Effector memory CD8-positive, alpha-beta T cell (primary cell): ENCODE data around the gene KCNG4.

Experiments used
- ATAC-seq: fragments of 150-1000 bp; cut with Tn5 transposase; replicated peaks from 2 replicates; pipeline ENCODE4 v1.10.0; 2021; ENCODE audit warnings: mild to moderate bottlenecking, moderate library complexity
- DNase-seq, 3 experiments: peaks; one replicate each; pipeline ENCODE4 v3.0.0; 2021
- H3K27ac Mint-ChIP-seq, 2 donors: one replicate each; pipeline ENCODE4 v1.8.0; 2022; ENCODE audit warnings: mild to moderate bottlenecking in 2 of 2, mixed read lengths in 2 of 2, moderate library complexity in 2 of 2
- H3K27me3 Mint-ChIP-seq, 2 donors: one replicate each; pipeline ENCODE4 v1.8.0; 2022; ENCODE audit warnings: mixed read lengths in 2 of 2
- H3K36me3 Mint-ChIP-seq: one replicate; pipeline ENCODE4 v1.8.0; 2022; ENCODE audit warnings: mild to moderate bottlenecking, moderate library complexity, mixed read lengths; ENCODE audit not compliant: insufficient read depth
- H3K4me1 Mint-ChIP-seq, 2 donors: one replicate each; pipeline ENCODE4 v1.8.0; 2022; ENCODE audit warnings: low read depth in 2 of 2, mixed read lengths in 2 of 2
- H3K4me3 Mint-ChIP-seq, 2 donors: one replicate each; pipeline ENCODE4 v1.8.0; 2022; ENCODE audit warnings: mild to moderate bottlenecking in 2 of 2, mixed read lengths in 2 of 2, moderate library complexity in 2 of 2
- H3K9me3 Mint-ChIP-seq, 2 donors: one replicate each; pipeline ENCODE4 v1.8.0; 2022; ENCODE audit warnings: mixed read lengths in 2 of 2

KCNG4 gene

GRCh38 chr16:84239141-84239769 is 557 bp downstream of the KCNG4 start:
- DNase-seq, result no peak
- Mint-ChIP-seq H3K9me3 (no peaks in the 10 kb centered on the region), H3K36me3 (no peaks in the 10 kb centered on the region), H3K27ac (no peak overlapping the region), H3K27me3 (peaks cover 41 to 90% of the 10 kb centered on the region in 2 donors), H3K4me3 (no peak overlapping the region), H3K4me1 (no peaks in the 10 kb centered on the region)
- no peak for ATAC-seq

- DNase-seq (no peak), ATAC-seq (no peak)
- Mint-ChIP-seq H3K27ac (no peak overlapping the region), H3K36me3 (no peaks in the 10 kb centered on the region), H3K4me1 (no peaks in the 10 kb centered on the region), H3K27me3 (peaks cover 30 to 80% of the 10 kb centered on the region in 2 donors), H3K4me3 (no peak overlapping the region), H3K9me3 (no peaks in the 10 kb centered on the region)
Measured at GRCh38 chr16:84237994-84238750, 1.6 kb downstream of the KCNG4 start.

GRCh38 chr16:84236671-84237070 is 3.1 kb downstream of the KCNG4 start:
- H3K4me3 Mint-ChIP-seq, result no peak overlapping the region
- ATAC-seq, result no peak
- H3K9me3 Mint-ChIP-seq, result no peaks in the 10 kb centered on the region

GRCh38 chr16:84234321-84235241 is 5.2 kb downstream of the KCNG4 start:
- Mint-ChIP-seq H3K4me3 (no peak overlapping the region), H3K4me1 (peaks cover 0 to 2% of the 10 kb centered on the region in 2 donors), H3K27me3 (peaks cover 25 to 74% of the 10 kb centered on the region in 2 donors), H3K27ac (peak overlapping the region in 1 of 2 donors; percentile 44), H3K9me3 (no peaks in the 10 kb centered on the region), H3K36me3 (no peaks in the 10 kb centered on the region)
- DNase-seq (no peak), ATAC-seq (no peak)

More at GRCh38 chr16:84236671-84237070, 3.1 kb downstream of the KCNG4 start:
- no peak for DNase-seq
- Mint-ChIP-seq H3K27me3 (peaks cover 32 to 74% of the 10 kb centered on the region in 2 donors), H3K4me1 (peaks cover 0 to 2% of the 10 kb centered on the region in 2 donors), H3K27ac (no peak overlapping the region), H3K36me3 (no peaks in the 10 kb centered on the region)

GRCh38 chr16:84233748-84234147 is 6.1 kb downstream of the KCNG4 start:
- peak overlapping the region in 1 of 2 donors; percentile 44 for H3K27ac Mint-ChIP-seq
- H3K27me3 Mint-ChIP-seq, result peaks cover 25 to 74% of the 10 kb centered on the region in 2 donors
- no peaks in the 10 kb centered on the region for H3K9me3 Mint-ChIP-seq
- no peaks in the 10 kb centered on the region for H3K36me3 Mint-ChIP-seq
- no peak overlapping the region for H3K4me3 Mint-ChIP-seq
- ATAC-seq (no peak), DNase-seq (no peak)
- peaks cover 0 to 2% of the 10 kb centered on the region in 2 donors for H3K4me1 Mint-ChIP-seq

- DNase-seq (no peak), ATAC-seq (no peak)
- H3K27ac Mint-ChIP-seq, result no peak overlapping the region
- no peaks in the 10 kb centered on the region for H3K36me3 Mint-ChIP-seq
- H3K4me3 Mint-ChIP-seq, result no peak overlapping the region
- peaks cover 24 to 76% of the 10 kb centered on the region in 2 donors for H3K27me3 Mint-ChIP-seq
- peaks cover 0 to 2% of the 10 kb centered on the region in 2 donors for H3K4me1 Mint-ChIP-seq
- H3K9me3 Mint-ChIP-seq, result no peaks in the 10 kb centered on the region
Measured at GRCh38 chr16:84232969-84233368, 6.8 kb downstream of the KCNG4 start.

GRCh38 chr16:84232060-84232459 is 7.8 kb downstream of the KCNG4 start:
- H3K27me3 Mint-ChIP-seq, result peaks cover 30 to 76% of the 10 kb centered on the region in 2 donors
- no peak overlapping the region for H3K27ac Mint-ChIP-seq
- DNase-seq (no peak), ATAC-seq (no peak)
- H3K9me3 Mint-ChIP-seq, result no peaks in the 10 kb centered on the region
- no peaks in the 10 kb centered on the region for H3K36me3 Mint-ChIP-seq
- peaks cover 0 to 2% of the 10 kb centered on the region in 2 donors for H3K4me1 Mint-ChIP-seq
- H3K4me3 Mint-ChIP-seq, result no peak overlapping the region

GRCh38 chr16:84229471-84229870 is 10.3 kb downstream of the KCNG4 start:
- no peak overlapping the region for H3K27ac Mint-ChIP-seq
- H3K36me3 Mint-ChIP-seq, result no peaks in the 10 kb centered on the region

GRCh38 chr16:84228256-84228838 is 11.5 kb downstream of the KCNG4 start:
- Mint-ChIP-seq H3K36me3 (no peaks in the 10 kb centered on the region), H3K4me1 (peaks cover 0 to 2% of the 10 kb centered on the region in 2 donors), H3K4me3 (no peak overlapping the region), H3K27ac (no peak overlapping the region), H3K27me3 (peaks cover 42 to 80% of the 10 kb centered on the region in 2 donors), H3K9me3 (no peaks in the 10 kb centered on the region)
- no peak for ATAC-seq
- DNase-seq, result no peak

More at GRCh38 chr16:84229471-84229870, 10.3 kb downstream of the KCNG4 start:
- no peak for ATAC-seq
- Mint-ChIP-seq H3K9me3 (no peaks in the 10 kb centered on the region), H3K4me1 (peaks cover 0 to 2% of the 10 kb centered on the region in 2 donors), H3K4me3 (no peak overlapping the region), H3K27me3 (peaks cover 42 to 80% of the 10 kb centered on the region in 2 donors)
- DNase-seq, result no peak

- no peaks in the 10 kb centered on the region for H3K36me3 Mint-ChIP-seq
- H3K27me3 Mint-ChIP-seq, result peaks cover 42 to 88% of the 10 kb centered on the region in 2 donors
- H3K27ac Mint-ChIP-seq, result no peak overlapping the region
- no peak overlapping the region for H3K4me3 Mint-ChIP-seq
- ATAC-seq (no peak), DNase-seq (no peak)
- no peaks in the 10 kb centered on the region for H3K9me3 Mint-ChIP-seq
- peaks cover 0 to 2% of the 10 kb centered on the region in 2 donors for H3K4me1 Mint-ChIP-seq
Measured at GRCh38 chr16:84227548-84227947, 12.3 kb downstream of the KCNG4 start.

- Mint-ChIP-seq H3K36me3 (no peaks in the 10 kb centered on the region), H3K9me3 (no peaks in the 10 kb centered on the region), H3K27ac (no peak overlapping the region), H3K4me3 (no peak overlapping the region), H3K27me3 (peaks cover 33 to 88% of the 10 kb centered on the region in 2 donors), H3K4me1 (no peaks in the 10 kb centered on the region)
- ATAC-seq (no peak), DNase-seq (no peak)
Measured at GRCh38 chr16:84226026-84226425, 13.8 kb downstream of the KCNG4 start.

- DNase-seq (no peak), ATAC-seq (no peak)
- Mint-ChIP-seq H3K4me3 (no peak overlapping the region), H3K9me3 (no peaks in the 10 kb centered on the region), H3K4me1 (no peaks in the 10 kb centered on the region), H3K27ac (no peak overlapping the region), H3K36me3 (no peaks in the 10 kb centered on the region), H3K27me3 (peaks cover 29 to 88% of the 10 kb centered on the region in 2 donors)
Measured at GRCh38 chr16:84225571-84225970, 14.2 kb downstream of the KCNG4 start.

- Mint-ChIP-seq H3K27me3 (peaks cover 28 to 88% of the 10 kb centered on the region in 2 donors), H3K4me1 (no peaks in the 10 kb centered on the region), H3K9me3 (no peaks in the 10 kb centered on the region), H3K36me3 (no peaks in the 10 kb centered on the region), H3K4me3 (no peak overlapping the region), H3K27ac (no peak overlapping the region)
- no peak for ATAC-seq
- no peak for DNase-seq
Measured at GRCh38 chr16:84225126-84225525, 14.7 kb downstream of the KCNG4 start.
